Choroid plexus epithelial cell (primary cell): Measurements from ENCODE around the gene AMMECR1.

Source experiments
- DNase-seq: peaks from one replicate; pipeline ENCODE4 v3.0.0-alpha.2; 2010; ENCODE audit warnings: low read depth
- H3K4me3 ChIP-seq: 2 replicates; pipeline ENCODE4 v1.5.1; 2011; ENCODE audit warnings: low read depth, mild to moderate bottlenecking, control low read depth, low read length, moderate library complexity
- TF ChIP-seq, protein P1 (sequence below): conservative IDR thresholded peaks from 2 replicates; pipeline ENCODE4 v1.5.1; 2011; ENCODE audit warnings: low read depth, mild to moderate bottlenecking, control low read depth, inconsistent platforms, low read length, moderate library complexity

Gene AMMECR1

GRCh38 chrX:110145854-110146253 lies 172.0 kb downstream of the AMMECR1 start:
- DNase-seq = peak; percentile 56
- no peak overlapping the region for H3K4me3 ChIP-seq
- TF ChIP-seq, protein P1, sequence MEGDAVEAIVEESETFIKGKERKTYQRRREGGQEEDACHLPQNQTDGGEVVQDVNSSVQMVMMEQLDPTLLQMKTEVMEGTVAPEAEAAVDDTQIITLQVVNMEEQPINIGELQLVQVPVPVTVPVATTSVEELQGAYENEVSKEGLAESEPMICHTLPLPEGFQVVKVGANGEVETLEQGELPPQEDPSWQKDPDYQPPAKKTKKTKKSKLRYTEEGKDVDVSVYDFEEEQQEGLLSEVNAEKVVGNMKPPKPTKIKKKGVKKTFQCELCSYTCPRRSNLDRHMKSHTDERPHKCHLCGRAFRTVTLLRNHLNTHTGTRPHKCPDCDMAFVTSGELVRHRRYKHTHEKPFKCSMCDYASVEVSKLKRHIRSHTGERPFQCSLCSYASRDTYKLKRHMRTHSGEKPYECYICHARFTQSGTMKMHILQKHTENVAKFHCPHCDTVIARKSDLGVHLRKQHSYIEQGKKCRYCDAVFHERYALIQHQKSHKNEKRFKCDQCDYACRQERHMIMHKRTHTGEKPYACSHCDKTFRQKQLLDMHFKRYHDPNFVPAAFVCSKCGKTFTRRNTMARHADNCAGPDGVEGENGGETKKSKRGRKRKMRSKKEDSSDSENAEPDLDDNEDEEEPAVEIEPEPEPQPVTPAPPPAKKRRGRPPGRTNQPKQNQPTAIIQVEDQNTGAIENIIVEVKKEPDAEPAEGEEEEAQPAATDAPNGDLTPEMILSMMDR = peak; percentile 65

- TF ChIP-seq, protein P1 = no peak
- DNase-seq = no peak
- H3K4me3 ChIP-seq = no peak overlapping the region
Measured at GRCh38 chrX:110145311-110145710, 172.6 kb downstream of the AMMECR1 start.
